Muscle of back (tissue), 11 donors: ENCODE measurements around the gene SRGAP2. TPM values are rescaled to one million over a fixed set of nuclear protein-coding genes. Genes with fewer than 3 reads are reported as not detected.
"Not testable (repeated sequence)": the region's sequence is repeated elsewhere in the genome, so short reads cannot be mapped to it uniquely, and the experiment has no call there.

Experiments
- DNase-seq, 3 donors: peaks; one replicate each; pipeline versions ENCODE4 v3.0.0 to v3.0.0-alpha.2; 2013
- polyA plus RNA-seq, 10 donors: library from polyadenylated mRNA; unstranded; fragments of 120-200 nt; gene quantifications; one replicate each; pipeline ENCODE4 v1.2.1, GENCODE V29; 2013; ENCODE audit not compliant: insufficient read length in 10 of 10

SRGAP2 gene
- polyA plus RNA-seq, 10 donors = 54.3 to 86.2 (median 66.8) TPM

- DNase-seq = not testable (repeated sequence)
Observed at GRCh38 chr1:206204159-206204511, 794 bp downstream of the SRGAP2 start.

- DNase-seq = peak in 2 of 3 donors; percentile 6 to 61
Observed at GRCh38 chr1:206204871-206205270, 1.5 kb downstream of the SRGAP2 start.

DNA sequence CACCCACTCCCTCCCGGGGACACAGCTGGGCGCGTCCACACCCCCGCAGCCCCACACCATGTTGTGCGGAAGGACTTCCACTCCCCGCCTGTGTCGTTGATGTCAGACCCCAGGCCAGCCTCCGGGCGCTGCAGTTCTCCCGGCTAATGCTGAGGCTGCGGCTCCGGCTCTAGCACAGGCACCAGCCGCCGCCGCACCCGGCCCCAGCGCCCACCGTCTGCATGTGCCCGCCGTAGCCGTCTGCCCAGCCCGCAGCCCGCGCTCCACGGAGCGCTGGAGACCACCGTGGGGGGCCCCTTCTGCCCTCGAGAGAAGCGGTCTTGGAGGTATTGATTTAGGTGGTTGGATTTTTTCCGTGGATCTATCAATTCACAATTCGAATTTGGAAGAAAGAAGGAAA lies 2.2 kb downstream of the SRGAP2 start:
- not testable (repeated sequence) for DNase-seq

DNA sequence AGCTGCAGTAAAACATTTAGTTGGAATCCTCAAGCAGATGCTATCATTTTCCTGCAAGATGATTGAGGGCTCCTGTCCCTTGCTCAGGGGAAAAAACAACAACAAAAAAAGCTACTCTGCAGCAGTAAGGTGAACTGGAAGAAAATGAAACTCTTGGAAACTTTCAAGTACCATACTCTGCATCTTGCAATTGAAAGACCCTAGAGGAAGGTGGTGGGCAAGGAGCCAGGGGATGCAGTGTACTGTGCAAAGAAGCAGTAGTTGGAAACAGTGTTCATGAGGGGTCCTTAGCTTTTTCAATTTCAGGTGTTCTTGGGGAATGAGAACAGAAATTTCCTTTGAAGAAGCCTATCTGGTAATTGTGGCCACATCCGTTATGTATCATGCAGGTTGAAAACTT lies 7.5 kb downstream of the SRGAP2 start:
- DNase-seq = peak in 2 of 3 donors; percentile 14 to 19

- DNase-seq = not testable (repeated sequence)
Observed at GRCh38 chr1:206215600-206216392, 12.5 kb downstream of the SRGAP2 start.

- DNase-seq = not testable (repeated sequence)
Observed at GRCh38 chr1:206218285-206218684, 14.9 kb downstream of the SRGAP2 start.

GRCh38 chr1:206218765-206219164 lies 15.4 kb downstream of the SRGAP2 start:
- DNase-seq = not testable (repeated sequence)

DNA sequence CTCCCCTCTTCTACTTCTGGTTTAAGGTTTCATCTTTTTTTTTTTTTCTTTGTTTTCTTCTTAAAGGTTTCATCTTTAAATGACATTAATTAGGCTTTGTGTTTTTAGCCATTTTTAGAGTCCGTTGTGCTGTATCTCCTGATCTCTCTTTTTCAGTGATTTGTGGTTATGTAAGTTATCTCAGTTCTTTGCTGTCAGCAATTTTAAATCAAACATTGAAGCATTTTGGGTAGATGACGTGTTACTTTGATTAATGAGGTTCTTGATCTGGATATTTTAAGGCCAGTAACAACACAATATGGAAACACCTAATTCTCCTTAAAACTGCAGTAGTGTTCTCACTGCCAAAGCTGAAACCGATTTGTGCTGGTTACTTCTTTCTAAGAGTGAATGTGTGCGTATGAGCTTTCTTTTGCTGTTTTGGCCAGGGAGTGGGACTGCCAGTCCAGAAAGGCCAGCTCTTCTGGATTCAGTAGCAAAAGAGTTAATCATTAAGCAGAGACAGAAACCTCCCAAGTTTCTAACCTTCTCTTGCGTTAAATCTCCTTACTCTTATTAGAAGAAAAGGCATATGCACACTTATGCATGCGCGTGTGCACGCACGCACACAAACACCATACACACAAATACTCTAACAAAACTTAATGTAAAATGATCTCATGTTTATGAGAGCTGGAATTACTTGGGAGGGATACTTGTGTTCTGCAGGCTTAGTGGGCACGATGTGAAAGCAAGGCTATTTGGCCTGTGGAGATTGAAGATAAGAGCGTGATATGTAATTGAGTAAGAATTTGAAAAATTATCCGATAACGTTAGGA lies 16.4 kb downstream of the SRGAP2 start:
- not testable (repeated sequence) for DNase-seq

DNA sequence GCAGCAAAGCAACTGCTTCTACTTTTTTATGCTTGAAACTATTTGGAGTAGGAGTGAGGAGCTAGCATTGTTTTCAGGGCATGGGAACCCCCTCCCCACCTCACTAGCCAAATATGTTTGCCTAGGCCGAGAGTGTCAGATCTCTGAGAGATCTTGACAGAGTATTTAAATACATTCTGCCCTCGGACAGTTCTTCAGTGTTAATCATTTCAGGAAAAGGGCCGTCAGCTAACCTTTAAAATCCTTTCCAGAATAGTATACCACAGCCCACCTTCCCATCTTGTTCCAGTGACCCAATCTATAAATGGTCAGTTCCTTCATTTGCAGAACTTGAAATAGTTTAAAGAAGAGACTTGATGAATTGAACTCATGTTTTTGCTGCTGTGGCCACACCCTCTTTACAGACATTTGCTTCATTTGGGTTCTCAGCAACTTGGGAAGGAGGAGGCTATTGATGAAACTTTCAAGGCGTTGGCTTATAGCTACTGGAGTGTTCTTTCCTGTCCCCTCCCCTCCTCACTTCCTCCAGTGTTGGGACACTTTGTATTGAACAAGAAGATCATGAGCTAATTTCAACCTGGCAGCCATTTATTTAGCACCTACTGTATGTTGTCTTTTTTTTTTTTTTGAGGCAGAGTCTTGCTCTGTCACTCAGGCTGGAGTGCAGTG lies 17.1 kb downstream of the SRGAP2 start:
- not testable (repeated sequence) for DNase-seq

- not testable (repeated sequence) for DNase-seq
Observed at GRCh38 chr1:206221585-206221984, 18.2 kb downstream of the SRGAP2 start.

DNA sequence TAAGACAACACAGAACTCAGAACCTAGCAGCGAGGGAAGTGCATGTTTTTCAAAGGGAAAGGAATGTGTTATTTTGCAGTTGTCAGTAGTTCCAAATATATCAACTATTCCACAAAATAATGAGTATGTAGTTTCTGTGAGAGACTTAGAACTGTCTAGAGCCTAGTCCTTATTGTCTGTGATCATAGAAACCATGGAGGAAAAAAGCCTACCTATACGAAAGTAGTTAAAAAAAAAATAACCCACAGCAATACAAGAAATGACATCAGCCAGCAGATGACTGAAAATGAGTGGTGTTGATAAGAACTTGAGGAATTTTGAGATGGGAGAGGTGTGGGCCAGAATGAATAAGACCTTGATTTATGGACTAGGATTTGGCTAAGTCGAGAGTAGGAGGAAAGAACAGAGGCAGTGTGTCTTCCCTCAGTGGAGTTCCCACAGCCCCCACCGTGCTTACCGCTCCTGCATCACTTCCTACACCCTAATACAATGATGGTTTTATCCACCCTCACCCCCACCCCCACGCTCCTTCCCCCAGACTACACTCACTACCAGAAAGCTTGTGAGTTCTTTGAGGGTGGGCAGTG lies 20.9 kb downstream of the SRGAP2 start:
- DNase-seq = not testable (repeated sequence)

DNA sequence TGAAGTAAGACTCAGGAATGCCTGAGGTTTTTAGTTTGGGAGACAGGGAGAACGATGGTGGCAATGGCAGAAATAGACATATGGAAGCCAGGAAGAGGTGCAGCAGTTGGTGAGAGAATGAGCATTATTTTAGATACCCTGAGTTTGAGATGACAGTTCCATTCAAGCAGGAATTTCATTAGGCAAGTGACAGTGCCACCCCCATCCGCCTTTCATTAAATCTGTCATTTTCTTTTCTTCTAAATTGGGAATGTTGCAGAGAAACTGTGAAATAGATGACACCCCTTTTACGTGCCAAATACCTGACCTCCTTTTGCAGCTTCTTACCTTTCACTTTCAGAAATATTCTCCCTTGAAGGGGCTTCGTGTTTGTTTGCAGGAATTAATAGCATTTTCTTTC lies 22.0 kb downstream of the SRGAP2 start:
- DNase-seq = not testable (repeated sequence)

DNA sequence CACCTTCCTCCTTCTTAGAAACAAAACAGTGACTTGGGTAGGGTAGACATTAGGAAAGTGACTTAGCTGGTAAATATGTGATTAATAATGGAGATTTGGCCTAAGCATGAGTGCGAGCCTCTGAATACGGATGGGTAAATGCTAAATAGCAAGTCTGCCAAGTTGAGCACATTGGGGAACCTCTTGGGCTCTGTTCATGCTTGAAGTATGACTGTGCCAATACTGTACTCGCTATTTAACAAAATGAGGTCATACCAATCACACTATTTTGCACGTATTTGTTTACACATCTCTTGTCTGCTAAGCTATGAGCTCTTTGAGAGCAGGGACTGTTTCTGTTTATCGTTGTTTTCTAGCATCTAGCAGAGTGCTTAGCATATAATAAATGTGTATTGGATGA lies 23.5 kb downstream of the SRGAP2 start:
- DNase-seq = not testable (repeated sequence)

- DNase-seq = not testable (repeated sequence)
Observed at GRCh38 chr1:206229286-206229685, 25.9 kb downstream of the SRGAP2 start.

- DNase-seq = not testable (repeated sequence)
Observed at GRCh38 chr1:206231989-206232388, 28.6 kb downstream of the SRGAP2 start.

DNA sequence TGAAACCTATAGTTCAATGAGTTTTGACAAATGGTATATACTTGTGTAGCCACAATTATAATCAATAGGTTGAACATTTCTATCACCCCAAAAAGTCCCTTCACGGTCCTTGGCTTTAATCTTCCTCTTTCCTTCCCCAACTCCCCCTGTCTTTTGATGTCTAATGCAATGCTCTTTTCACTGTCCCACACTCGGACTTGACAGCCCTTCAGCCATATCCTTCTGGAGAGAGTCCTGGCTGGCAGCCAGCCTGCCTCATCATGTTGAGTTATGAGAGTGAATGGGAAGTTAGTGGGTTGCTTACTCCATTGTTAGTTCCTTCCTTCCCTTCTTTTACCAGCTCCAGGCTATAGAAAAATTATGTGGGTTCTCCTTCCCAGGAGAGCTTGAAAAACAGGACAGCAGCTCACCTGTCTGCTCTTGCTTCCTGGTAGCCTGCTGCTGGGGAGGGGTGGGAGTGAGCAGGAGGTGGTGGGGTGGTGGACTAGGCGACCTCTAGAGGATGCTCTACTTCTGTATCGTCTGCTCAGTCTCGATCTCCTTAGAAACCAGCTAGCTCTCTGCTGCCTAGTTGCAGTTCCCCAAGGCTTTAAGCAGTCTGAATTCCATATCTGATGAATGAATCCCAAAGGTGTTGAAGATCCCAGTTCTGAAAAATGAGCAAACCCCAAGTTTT lies 29.8 kb downstream of the SRGAP2 start:
- DNase-seq = not testable (repeated sequence)

DNA sequence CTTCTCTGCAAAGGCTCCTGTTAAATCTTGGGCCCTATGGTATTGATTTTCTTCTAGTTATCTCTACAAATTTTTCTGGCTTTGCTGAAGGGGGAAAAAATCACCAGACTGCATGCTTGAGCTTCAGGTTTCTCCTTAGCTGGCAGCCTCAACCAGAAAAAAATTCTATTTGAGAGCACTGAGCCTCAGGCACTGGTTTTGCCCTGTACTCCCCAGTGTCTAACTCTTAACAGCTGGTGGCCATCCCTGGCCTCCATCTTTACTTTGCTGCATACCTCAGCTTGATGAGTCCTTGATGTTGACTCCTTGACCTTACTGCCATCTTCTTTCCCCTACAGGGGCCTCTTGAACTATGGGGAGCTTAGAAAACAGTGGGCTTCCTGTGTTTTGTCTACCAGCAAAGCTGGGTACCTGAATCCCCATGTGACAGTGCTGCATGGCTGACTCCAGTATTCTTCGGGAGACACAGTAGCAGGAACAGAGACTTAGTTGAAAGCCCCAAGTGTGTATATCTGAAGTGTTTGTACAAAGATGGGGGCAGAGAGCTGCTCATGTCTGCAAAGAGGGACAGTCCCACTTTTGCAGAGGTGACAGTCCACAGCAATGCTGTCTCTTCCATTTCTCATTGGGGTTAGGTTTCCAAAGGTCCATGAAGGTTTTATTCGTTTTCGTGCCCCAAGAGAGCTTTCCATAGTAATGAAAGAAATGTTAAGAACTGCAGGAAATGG lies 31.0 kb downstream of the SRGAP2 start:
- not testable (repeated sequence) for DNase-seq

DNA sequence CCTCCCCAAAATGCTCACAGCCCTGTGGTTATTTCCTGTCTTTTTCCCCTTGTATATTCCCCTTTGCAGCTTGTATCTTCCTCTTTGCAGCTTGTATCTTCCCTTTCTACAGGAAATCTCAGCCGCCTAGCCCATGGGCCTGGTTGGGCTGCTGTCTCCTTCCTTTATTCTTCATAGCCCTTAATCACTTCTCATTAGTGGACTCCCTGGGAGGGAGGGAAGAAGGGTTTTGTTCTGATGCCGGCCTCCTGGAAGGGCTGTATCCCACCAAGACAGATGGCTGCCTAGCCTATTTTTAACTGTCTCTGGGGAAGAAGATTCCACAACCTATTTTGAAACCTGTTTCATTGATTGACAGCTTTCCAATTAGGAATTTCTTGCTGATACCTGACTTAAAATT lies 31.8 kb downstream of the SRGAP2 start:
- DNase-seq = not testable (repeated sequence)

GRCh38 chr1:206240288-206240687 lies 36.9 kb downstream of the SRGAP2 start:
- DNase-seq = peak; percentile 4 to 37 (median 23)

DNA sequence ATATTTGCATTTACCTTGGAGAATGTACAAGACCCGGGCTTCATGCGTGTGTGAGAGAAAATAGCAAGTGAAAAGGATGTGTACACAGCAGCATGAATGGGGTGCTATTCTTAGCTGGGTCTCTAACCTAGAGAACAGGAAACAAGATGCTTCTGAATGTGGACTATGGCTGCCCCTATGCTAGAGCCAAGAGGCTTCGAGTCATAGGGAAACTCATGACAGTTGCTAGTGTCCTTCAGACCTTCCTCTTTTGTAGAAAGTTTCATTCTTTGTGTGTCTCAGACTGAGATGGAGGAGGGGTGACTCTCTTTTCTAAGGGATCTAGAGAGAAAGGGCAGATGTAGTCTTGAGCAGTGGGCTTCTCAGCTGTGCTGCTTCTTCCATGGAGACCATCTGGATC lies 40.0 kb downstream of the SRGAP2 start:
- peak in 1 of 3 donors; percentile 26 for DNase-seq
